DOHH2 (cell line): ENCODE measurements around the gene BBOF1.

Experiments
- H3F3A ChIP-seq: fragments of 200-600 bp; sonication (generic), shearing (Covaris generic); 2 replicates; pipeline ENCODE4 v1.6.0; 2016; ENCODE audit warnings: antibody characterized with exemption, mild to moderate bottlenecking; ENCODE audit not compliant: control insufficient read depth, insufficient read depth
- H3K27ac ChIP-seq: fragments of 200-600 bp; sonication (generic); 2 replicates; pipeline ENCODE4 v1.5.1; 2014; ENCODE audit warnings: low read depth, mild to moderate bottlenecking, low read length, moderate library complexity
- H3K27me3 ChIP-seq: fragments of 200-600 bp; sonication (generic); 2 replicates; pipeline ENCODE4 v1.6.1; 2014; ENCODE audit warnings: mild to moderate bottlenecking, low read length, mixed read lengths; ENCODE audit not compliant: control insufficient read depth
- H3K36me3 ChIP-seq: fragments of 200-600 bp; sonication (generic); 2 replicates; pipeline ENCODE4 v1.6.1; 2014; ENCODE audit warnings: mild to moderate bottlenecking, low read length, moderate library complexity, mixed read lengths; ENCODE audit not compliant: control insufficient read depth
- H3K4me1 ChIP-seq: fragments of 200-600 bp; sonication (generic); 2 replicates; pipeline ENCODE4 v1.6.1; 2014; ENCODE audit warnings: mild to moderate bottlenecking, low read length, mixed read lengths; ENCODE audit not compliant: control insufficient read depth
- H3K4me2 ChIP-seq: fragments of 200-600 bp; sonication (generic); 2 replicates; pipeline ENCODE4 v1.6.0; 2014; ENCODE audit warnings: mild to moderate bottlenecking, low read length, moderate library complexity
- H3K4me3 ChIP-seq: fragments of 200-600 bp; sonication (generic); 2 replicates; pipeline ENCODE4 v1.5.1; 2014; ENCODE audit warnings: mild to moderate bottlenecking, low read length, mixed read lengths
- H3K79me2 ChIP-seq: fragments of 200-600 bp; sonication (generic); 2 replicates; pipeline ENCODE4 v1.6.1; 2014; ENCODE audit warnings: mild to moderate bottlenecking, low read length, mixed read lengths; ENCODE audit not compliant: control insufficient read depth
- H3K9me2 ChIP-seq: fragments of 200-600 bp; sonication (generic); replicated peaks from 2 replicates; pipeline ENCODE4 v1.6.1; 2014; ENCODE audit warnings: mild to moderate bottlenecking, low read length, mixed read lengths; ENCODE audit not compliant: control insufficient read depth
- H3K9me3 ChIP-seq: fragments of 200-600 bp; sonication (generic); 2 replicates; pipeline ENCODE4 v1.6.1; 2014; ENCODE audit warnings: antibody characterized with exemption, low read length, mixed read lengths; ENCODE audit not compliant: control insufficient read depth, insufficient read depth
- H4K20me1 ChIP-seq: fragments of 200-600 bp; sonication (generic); 2 replicates; pipeline ENCODE4 v1.6.0; 2014; ENCODE audit warnings: low read depth, mild to moderate bottlenecking, antibody characterized with exemption, low read length, moderate library complexity; ENCODE audit not compliant: control insufficient read depth, insufficient read depth
- CTCF ChIP-seq: fragments of 200-600 bp; sonication (generic); IDR thresholded peaks from one replicate; pipeline ENCODE4 v1.5.1; 2014; ENCODE audit warnings: antibody characterized with exemption, mild to moderate bottlenecking, low read depth, low read length; ENCODE audit not compliant: poor library complexity, severe bottlenecking
- EZH2phosphoT487 ChIP-seq: fragments of 200-600 bp; sonication (generic); IDR thresholded peaks from 2 replicates; pipeline ENCODE4 v1.6.1; 2017; ENCODE audit warnings: borderline replicate concordance, mild to moderate bottlenecking, antibody characterized with exemption, low read length, moderate library complexity, mixed read lengths

The BBOF1 gene

DNA sequence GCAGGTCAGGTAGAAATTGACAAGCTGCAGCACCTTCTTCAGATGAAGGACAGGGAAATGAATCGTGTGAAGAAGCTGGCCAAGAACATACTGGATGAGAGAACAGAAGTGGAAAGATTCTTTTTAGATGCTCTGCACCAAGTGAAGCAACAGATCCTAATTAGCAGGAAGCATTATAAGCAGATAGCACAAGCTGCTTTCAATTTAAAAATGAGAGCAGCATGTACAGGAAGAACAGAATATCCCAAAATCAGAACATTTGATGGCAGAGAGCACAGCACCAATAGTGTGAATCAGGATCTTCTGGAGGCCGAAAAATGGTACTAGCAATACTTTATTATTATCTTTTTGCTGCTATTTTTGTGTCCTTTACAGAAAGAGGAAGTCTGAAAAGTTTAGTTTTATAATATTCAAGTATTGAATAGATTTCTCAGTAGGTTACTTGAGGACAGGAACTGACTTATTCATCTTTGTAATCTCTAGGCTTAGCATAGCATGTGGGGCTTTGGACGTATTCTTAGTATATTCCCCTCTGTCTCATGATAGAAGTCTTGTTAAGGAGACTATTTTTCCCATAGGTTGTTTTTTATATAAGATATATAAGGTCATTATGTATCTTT lies 30.8 kb downstream of the BBOF1 start:
- H3K4me2 ChIP-seq, result peak overlapping the region; percentile 34
- H3K79me2 ChIP-seq, result no peaks in the 10 kb centered on the region
- no peaks in the 10 kb centered on the region for H3K9me2 ChIP-seq
- no peak overlapping the region for H3K4me3 ChIP-seq
- H4K20me1 ChIP-seq, result no peaks in the 10 kb centered on the region
- no peaks in the 10 kb centered on the region for H3K36me3 ChIP-seq
- TF ChIP-seq EZH2phosphoT487 (no peak), CTCF (no peak)
- peaks cover 16% of the 10 kb centered on the region for H3K4me1 ChIP-seq
- H3K9me3 ChIP-seq, result no peaks in the 10 kb centered on the region
- H3K27ac ChIP-seq, result no peak overlapping the region
- H3K27me3 ChIP-seq, result no peaks in the 10 kb centered on the region
- H3F3A ChIP-seq, result peaks cover 7% of the 10 kb centered on the region; the same call in 1 of the 2 replicates

- Histone ChIP-seq H3F3A (no peaks in the 10 kb centered on the region), H3K9me2 (no peaks in the 10 kb centered on the region), H3K4me2 (no peak overlapping the region), H3K27me3 (no peaks in the 10 kb centered on the region), H3K27ac (no peak overlapping the region), H3K4me1 (no peaks in the 10 kb centered on the region), H3K9me3 (no peaks in the 10 kb centered on the region), H3K36me3 (no peaks in the 10 kb centered on the region), H3K79me2 (no peaks in the 10 kb centered on the region), H4K20me1 (no peaks in the 10 kb centered on the region), H3K4me3 (no peak overlapping the region)
- TF ChIP-seq EZH2phosphoT487, result no peak
- TF ChIP-seq CTCF, result no peak
These were observed 43.6 kb downstream of the BBOF1 start for GRCh38 chr14:74062809-74063150.

GRCh38 chr14:74064426-74064825 lies 45.3 kb downstream of the BBOF1 start:
- Histone ChIP-seq H3K4me2 (no peak overlapping the region), H3F3A (no peaks in the 10 kb centered on the region), H3K79me2 (no peaks in the 10 kb centered on the region), H3K36me3 (no peaks in the 10 kb centered on the region), H3K27ac (no peak overlapping the region), H3K9me3 (no peaks in the 10 kb centered on the region), H3K4me1 (no peaks in the 10 kb centered on the region), H3K4me3 (no peak overlapping the region), H3K9me2 (no peaks in the 10 kb centered on the region), H3K27me3 (no peaks in the 10 kb centered on the region), H4K20me1 (no peaks in the 10 kb centered on the region)
- no peak for TF ChIP-seq CTCF
- TF ChIP-seq EZH2phosphoT487, result no peak

DNA sequence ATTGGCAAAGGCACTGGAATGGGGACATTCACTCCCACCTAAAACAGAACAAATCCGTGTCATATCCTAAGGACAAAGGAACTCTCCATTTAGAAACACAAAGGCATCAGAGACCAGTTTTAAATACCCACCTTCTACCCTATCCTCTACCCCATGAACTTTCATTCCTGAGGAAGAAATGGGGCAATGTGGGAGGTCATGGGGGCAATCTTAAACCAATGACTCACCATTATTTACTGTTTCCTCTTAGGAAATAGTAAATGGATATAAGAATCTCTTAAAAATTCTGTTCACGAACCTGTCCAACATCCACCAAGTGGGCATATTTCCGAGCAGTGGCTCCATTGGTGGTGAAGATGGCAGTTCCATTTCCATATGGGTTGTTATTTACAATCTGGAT lies 45.7 kb downstream of the BBOF1 start:
- Histone ChIP-seq H3K4me3 (no peak overlapping the region), H3F3A (no peaks in the 10 kb centered on the region), H3K4me1 (no peaks in the 10 kb centered on the region), H3K79me2 (no peaks in the 10 kb centered on the region), H3K9me3 (no peaks in the 10 kb centered on the region), H3K36me3 (no peaks in the 10 kb centered on the region), H3K4me2 (no peak overlapping the region), H3K27me3 (no peaks in the 10 kb centered on the region), H3K9me2 (no peaks in the 10 kb centered on the region), H4K20me1 (no peaks in the 10 kb centered on the region), H3K27ac (no peak overlapping the region)
- TF ChIP-seq EZH2phosphoT487, result no peak
- no peak for TF ChIP-seq CTCF
